Cardiac fibroblast (primary cell): ENCODE measurements around the gene NEUROD6.

Experiments
- DNase-seq, 2 donors: peaks; one replicate each; pipeline versions ENCODE4 v3.0.0 to v3.0.0-alpha.2; 2010; ENCODE audit warnings: low read depth in 2 of 2
- H3K4me3 ChIP-seq, 2 donors: replicated peaks in 1 of 2; 1 replicate in 1 of 2; 2 replicates in 1 of 2; pipeline ENCODE4 v1.5.1; 2011; ENCODE audit warnings: low read depth in 2 of 2, low read length in 2 of 2, mild to moderate bottlenecking in 2 of 2, moderate library complexity in 1 of 2
- CTCF ChIP-seq: IDR thresholded peaks from one replicate; pipeline ENCODE4 v1.5.1; 2011; ENCODE audit warnings: low read depth, mild to moderate bottlenecking, low read length, inconsistent platforms

The NEUROD6 gene

GRCh38 chr7:31290601-31291000 lies 49.9 kb downstream of the NEUROD6 start:
- no peak for TF ChIP-seq CTCF
- DNase-seq: no peak
- no peak overlapping the region for H3K4me3 ChIP-seq
